CD4-positive, alpha-beta memory T cell (primary cell): ENCODE results near the gene CDC27. TPM values are rescaled to one million over a fixed set of nuclear protein-coding genes. Genes with fewer than 3 reads are reported as not detected.
A peak's percentile ranks its signal among the peaks of the same experiment; 100 is the strongest.
"Not testable (repeated sequence)": the region's sequence is repeated elsewhere in the genome, so short reads cannot be mapped to it uniquely, and the experiment has no call there.

Experiments used
- CTCF ChIA-PET: fragments of 350-600 bp; sonication (Branson Sonifier 250); formaldehyde crosslinking; loops from one replicate; lab custom pipeline; 2021; ENCODE audit warnings: inconsistent platforms; ENCODE audit not compliant: partially characterized antibody; lab: Charles Lee
- POLR2A ChIA-PET: fragments of 350-600 bp; sonication (Branson Sonifier 250); formaldehyde crosslinking; loops from one replicate; lab custom pipeline; 2021; ENCODE audit not compliant: partially characterized antibody; lab: Charles Lee
- DNase-seq, 5 donors: peaks; one replicate each; pipeline versions ENCODE4 v3.0.0 to v3.0.0-alpha.2; 2020 to 2022; ENCODE audit warnings: mixed read lengths in 1 of 5
- H3K27ac ChIP-seq: one replicate; pipeline ENCODE4 v1.7.0; 2013; ENCODE audit warnings: low read depth, low read length
- H3K27me3 ChIP-seq: 2 replicates; pipeline ENCODE4 v1.7.0; 2013; ENCODE audit warnings: mild to moderate bottlenecking, low read length, moderate library complexity; ENCODE audit not compliant: insufficient read depth
- H3K36me3 ChIP-seq: 2 replicates; pipeline ENCODE4 v1.7.0; 2013; ENCODE audit warnings: mild to moderate bottlenecking, low read length, moderate library complexity; ENCODE audit not compliant: insufficient read depth
- H3K4me1 ChIP-seq: 2 replicates; pipeline ENCODE4 v1.7.0; 2013; ENCODE audit warnings: mild to moderate bottlenecking, low read length, moderate library complexity; ENCODE audit not compliant: insufficient read depth
- H3K4me3 ChIP-seq, 2 donors: one replicate each; pipeline ENCODE4 v1.7.0; 2013; ENCODE audit warnings: low read length in 2 of 2, mild to moderate bottlenecking in 1 of 2
- H3K9me3 ChIP-seq, 2 donors: one replicate each; pipeline ENCODE4 v1.7.0; 2013; ENCODE audit warnings: low read length in 2 of 2, control low read depth in 1 of 2; ENCODE audit not compliant: control insufficient read depth in 1 of 2
- H3K27ac Mint-ChIP-seq, 7 donors: one replicate each; pipeline ENCODE4 v1.8.0; 2020 to 2021; ENCODE audit warnings: mixed read lengths in 7 of 7, mild to moderate bottlenecking in 6 of 7, inconsistent platforms in 3 of 7, moderate library complexity in 3 of 7
- H3K27me3 Mint-ChIP-seq, 2 donors: one replicate each; pipeline ENCODE4 v1.8.0; 2020 to 2021; ENCODE audit warnings: mixed read lengths in 2 of 2
- H3K36me3 Mint-ChIP-seq, 2 donors: one replicate each; pipeline ENCODE4 v1.8.0; 2020 to 2021; ENCODE audit warnings: mixed read lengths in 2 of 2, inconsistent platforms in 1 of 2, mild to moderate bottlenecking in 1 of 2
- H3K4me1 Mint-ChIP-seq, 4 donors: one replicate each; pipeline ENCODE4 v1.8.0; 2020 to 2021; ENCODE audit warnings: mixed read lengths in 4 of 4, mild to moderate bottlenecking in 1 of 4
- H3K4me3 Mint-ChIP-seq, 8 donors: one replicate each; pipeline ENCODE4 v1.8.0; 2020 to 2021; ENCODE audit warnings: mixed read lengths in 8 of 8, mild to moderate bottlenecking in 7 of 8, moderate library complexity in 6 of 8, inconsistent platforms in 3 of 8
- H3K9me3 Mint-ChIP-seq, 8 donors: one replicate each; pipeline ENCODE4 v1.8.0; 2020 to 2021; ENCODE audit warnings: mixed read lengths in 8 of 8, mild to moderate bottlenecking in 5 of 8, inconsistent platforms in 3 of 8, moderate library complexity in 1 of 8
- intact Hi-C: fragments of 100-400 bp; cut with micrococcal nuclease; formaldehyde crosslinking; loops from one replicate; pipeline ENCODE4 v1.15.1; 2023
- polyA plus RNA-seq, 2 donors: library from polyadenylated mRNA; unstranded; fragments of 300-500 nt; fragmentation: Illumina TruSeq; gene quantifications; one replicate each; pipeline ENCODE4 v1.2.3, GENCODE V29; 2021
- total RNA-seq, 2 experiments: library from RNA; stranded (reverse); gene quantifications; one replicate each; pipeline ENCODE4 v1.2.3, GENCODE V29; 2021

Gene CDC27
- total and polyA plus RNA-seq, 4 experiments from 2014 or later = 60.2 to 104 (median 68.8) TPM

DNA sequence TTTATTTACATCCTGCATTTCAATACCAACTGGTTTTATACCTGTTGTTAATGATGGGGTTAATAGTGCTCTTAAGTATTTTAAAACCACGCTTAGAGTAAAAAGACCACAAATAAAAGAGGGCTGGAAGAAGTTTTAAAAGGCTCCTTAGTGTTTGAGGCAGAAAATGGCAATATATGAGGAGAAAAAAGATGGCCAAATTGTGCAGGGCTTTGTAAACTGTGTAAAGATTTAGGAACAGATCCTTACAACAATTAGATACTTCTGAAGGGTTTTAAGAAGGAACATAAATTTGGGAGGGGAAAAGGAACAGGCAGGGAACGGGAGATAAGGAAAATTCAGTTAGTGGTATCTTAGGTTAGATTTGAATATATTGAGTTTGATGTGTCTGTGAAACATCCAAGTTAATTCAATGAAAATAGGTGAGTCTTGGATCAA lies 12.7 kb downstream of the CDC27 start:
- Mint-ChIP-seq H3K4me1 (peaks cover 29 to 62% (median 38%) of the 10 kb centered on the region in 4 donors), H3K9me3 (no peaks in the 10 kb centered on the region), H3K27ac (peak overlapping the region in 3 of 7 donors; percentile 34 to 74 (median 42)), H3K27me3 (no peaks in the 10 kb centered on the region), H3K36me3 (peaks cover 37 to 45% of the 10 kb centered on the region in 2 donors), H3K4me3 (peak overlapping the region in 1 of 8 donors; percentile 31)
- no peaks in the 10 kb centered on the region for H3K27me3 ChIP-seq
- intact Hi-C loops = no loop called here
- DNase-seq = no peak
- no peak overlapping the region for H3K27ac ChIP-seq
- CTCF ChIA-PET = no interaction called here
- peaks cover 30% of the 10 kb centered on the region for H3K4me1 ChIP-seq
- POLR2A ChIA-PET = interaction anchor here (0.9 kb wide), 1 partner anchor 10 kb away, joined by 4 read pairs; no protein-coding TSS in a partner anchor
- no peak overlapping the region for H3K4me3 ChIP-seq
- H3K36me3 ChIP-seq = peaks cover 19% of the 10 kb centered on the region
- no peaks in the 10 kb centered on the region for H3K9me3 ChIP-seq

DNA sequence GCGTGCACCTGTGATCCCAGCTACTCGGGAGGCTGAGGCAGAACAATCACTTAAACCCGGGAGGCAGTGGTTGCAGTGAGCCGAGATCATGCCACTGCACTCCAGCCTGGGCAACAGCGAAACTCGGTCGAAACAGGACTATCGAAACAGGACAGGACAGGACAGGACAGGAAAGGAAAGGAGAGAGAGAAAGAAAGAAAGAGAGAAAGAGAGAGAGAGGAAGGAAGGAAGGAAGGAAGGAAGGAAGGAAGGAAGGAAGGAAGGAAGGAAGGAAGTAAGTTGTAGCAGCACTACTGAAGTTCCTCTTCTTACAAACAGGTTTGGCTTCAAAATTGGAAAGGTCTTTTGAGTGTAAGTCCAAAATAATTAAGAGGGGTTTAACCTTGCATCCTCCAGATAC lies 14.3 kb downstream of the CDC27 start:
- H3K27me3 Mint-ChIP-seq, POLR2A ChIA-PET, H3K9me3 ChIP-seq, H3K27ac ChIP-seq, intact Hi-C loops, H3K27me3 ChIP-seq, H3K27ac Mint-ChIP-seq, CTCF ChIA-PET, H3K9me3 Mint-ChIP-seq, H3K4me3 ChIP-seq, DNase-seq: not testable (repeated sequence)
- H3K4me3 Mint-ChIP-seq = peak overlapping the region in 1 of 8 donors; percentile 17
- H3K4me1 ChIP-seq = peaks cover 30% of the 10 kb centered on the region
- peaks cover 14% of the 10 kb centered on the region for H3K36me3 ChIP-seq
- peaks cover 24 to 52% (median 36%) of the 10 kb centered on the region in 4 donors for H3K4me1 Mint-ChIP-seq
- H3K36me3 Mint-ChIP-seq = peaks cover 40 to 48% of the 10 kb centered on the region in 2 donors

DNA sequence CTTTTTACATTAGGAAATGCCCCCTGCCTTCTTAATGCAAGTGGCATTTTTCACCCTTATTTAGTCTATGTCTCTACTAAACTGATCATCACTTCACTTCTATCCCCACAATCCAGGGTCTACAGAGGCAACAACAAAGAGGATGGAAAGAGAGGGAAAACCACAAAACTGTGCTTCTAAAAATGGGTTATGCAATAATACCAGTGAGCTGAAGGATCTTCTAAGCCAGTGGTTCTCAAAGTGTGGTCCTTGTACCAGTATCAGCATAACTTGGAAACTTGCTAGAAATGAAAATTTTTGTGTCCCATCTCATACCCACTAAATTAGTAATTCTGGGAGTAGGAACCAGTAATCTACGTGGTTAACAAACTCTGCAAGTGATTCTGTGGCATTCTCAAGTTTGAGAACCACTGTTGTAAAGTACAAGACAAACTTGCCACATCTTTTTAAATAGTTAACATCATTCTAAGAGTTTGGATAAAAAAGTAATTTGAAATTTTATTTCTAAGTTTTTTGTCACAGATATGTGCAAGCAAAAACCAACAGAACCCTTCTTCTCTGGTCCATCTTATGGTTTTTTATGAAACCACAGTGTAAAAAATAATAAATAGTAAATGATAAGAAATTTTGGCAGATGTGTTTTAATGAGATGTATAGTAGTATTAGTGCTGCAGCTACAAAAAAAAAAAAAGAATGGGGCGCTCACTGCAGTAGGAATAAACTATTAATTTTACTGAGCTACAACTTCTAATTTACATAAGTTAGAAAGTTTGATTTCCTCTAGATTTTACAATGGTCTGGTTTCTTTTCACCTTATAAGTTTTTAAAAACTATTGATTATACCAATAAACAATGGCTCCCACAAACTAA lies 16.2 kb downstream of the CDC27 start:
- Mint-ChIP-seq H3K27ac (peak overlapping the region in 4 of 7 donors; percentile 4 to 84 (median 40)), H3K9me3 (no peaks in the 10 kb centered on the region), H3K27me3 (no peaks in the 10 kb centered on the region), H3K36me3 (peaks cover 38 to 52% of the 10 kb centered on the region in 2 donors), H3K4me1 (peaks cover 22 to 48% (median 31%) of the 10 kb centered on the region in 4 donors), H3K4me3 (no peak overlapping the region)
- no peaks in the 10 kb centered on the region for H3K27me3 ChIP-seq
- H3K9me3 ChIP-seq = no peaks in the 10 kb centered on the region
- H3K36me3 ChIP-seq = peaks cover 12% of the 10 kb centered on the region
- no peak overlapping the region for H3K27ac ChIP-seq
- DNase-seq = no peak
- intact Hi-C loops = no loop called here
- peaks cover 28% of the 10 kb centered on the region for H3K4me1 ChIP-seq
- POLR2A ChIA-PET = interaction anchor here (1.4 kb wide), 1 partner anchor 32 kb away, joined by 5 read pairs; no protein-coding TSS in a partner anchor
- CTCF ChIA-PET = no interaction called here
- H3K4me3 ChIP-seq = no peak overlapping the region

DNA sequence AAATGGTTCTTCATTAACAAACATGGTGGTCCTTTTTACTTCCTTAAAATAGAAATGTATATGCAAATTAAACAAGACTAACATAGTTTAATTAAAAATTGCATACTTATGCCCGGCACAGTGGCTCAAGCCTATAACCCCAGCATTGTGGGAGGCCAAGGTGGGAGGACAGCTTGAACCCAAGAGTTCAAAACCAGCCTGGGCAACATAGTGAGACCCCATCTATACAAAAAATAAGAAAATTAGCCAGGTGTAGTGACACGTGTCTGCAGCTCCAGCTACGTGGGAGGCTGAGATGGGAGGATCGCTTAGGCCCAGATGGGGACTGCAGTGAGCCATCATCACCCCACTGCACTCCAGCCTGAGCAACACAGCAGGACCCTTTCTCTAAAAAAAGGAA lies 18.4 kb downstream of the CDC27 start:
- H3K27me3 Mint-ChIP-seq = no peaks in the 10 kb centered on the region
- H3K4me1 Mint-ChIP-seq = peaks cover 14 to 33% (median 24%) of the 10 kb centered on the region in 4 donors
- DNase-seq = no peak
- peak overlapping the region in 2 of 7 donors; percentile 48 to 53 for H3K27ac Mint-ChIP-seq
- Histone ChIP-seq H3K27ac (no peak overlapping the region), H3K27me3 (no peaks in the 10 kb centered on the region), H3K4me1 (peaks cover 16% of the 10 kb centered on the region), H3K4me3 (no peak overlapping the region), H3K9me3 (no peaks in the 10 kb centered on the region), H3K36me3 (peaks cover 11% of the 10 kb centered on the region)
- peaks cover 41 to 54% of the 10 kb centered on the region in 2 donors for H3K36me3 Mint-ChIP-seq
- intact Hi-C loops = no loop called here
- POLR2A ChIA-PET = no interaction called here
- CTCF ChIA-PET = no interaction called here
- no peak overlapping the region for H3K4me3 Mint-ChIP-seq
- H3K9me3 Mint-ChIP-seq = no peaks in the 10 kb centered on the region

DNA sequence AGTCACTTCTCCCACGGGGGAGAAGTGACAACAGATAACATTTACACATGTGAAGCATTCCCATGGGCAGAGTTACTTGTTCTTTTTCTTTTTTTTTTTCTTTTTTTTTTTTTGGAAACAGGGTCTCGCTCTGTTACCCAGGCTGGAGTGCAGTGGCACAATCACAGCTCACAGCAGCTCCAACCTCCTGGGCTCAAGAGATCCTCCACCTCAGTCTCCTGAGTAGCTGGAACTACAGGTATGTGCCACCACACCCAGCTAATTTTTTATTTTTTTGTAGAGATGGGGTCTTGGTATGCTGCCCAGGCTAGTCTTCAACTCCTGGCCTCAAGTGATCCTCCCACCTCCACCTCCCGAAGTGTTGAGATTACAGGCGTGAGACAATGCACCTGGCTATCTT lies 20.2 kb downstream of the CDC27 start:
- POLR2A ChIA-PET, H3K9me3 Mint-ChIP-seq, H3K4me3 ChIP-seq, intact Hi-C loops, DNase-seq, H3K27me3 ChIP-seq, H3K27ac ChIP-seq, H3K27me3 Mint-ChIP-seq, H3K4me3 Mint-ChIP-seq, H3K27ac Mint-ChIP-seq, H3K9me3 ChIP-seq, H3K4me1 ChIP-seq: not testable (repeated sequence)
- Mint-ChIP-seq H3K4me1 (peaks cover 11 to 22% (median 17%) of the 10 kb centered on the region in 4 donors), H3K36me3 (peaks cover 33 to 61% of the 10 kb centered on the region in 2 donors)
- peaks cover 11% of the 10 kb centered on the region for H3K36me3 ChIP-seq
- CTCF ChIA-PET = interaction anchor here (0.7 to 1.7 kb wide), 3 partner anchors 61 to 778 kb away, joined by 3 to 9 read pairs (median 3); no protein-coding TSS in a partner anchor

DNA sequence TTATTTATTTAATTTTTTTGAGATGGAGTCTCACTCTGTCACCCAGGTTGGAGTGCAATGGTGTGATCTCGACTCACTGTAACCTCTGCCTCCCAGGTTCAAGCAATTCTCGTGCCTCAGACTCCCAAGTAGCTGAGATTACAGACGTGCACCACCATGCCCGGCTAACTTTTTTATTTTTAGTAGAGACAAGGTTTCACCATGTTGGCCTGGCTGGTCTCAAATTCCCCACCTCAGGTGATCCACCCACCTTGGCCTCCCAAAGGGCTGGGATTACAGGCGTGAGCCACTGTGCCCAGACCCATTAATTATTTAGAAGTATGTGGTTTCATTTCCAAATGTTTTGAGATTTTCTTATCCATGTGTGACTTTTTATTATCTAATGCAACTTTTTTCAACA lies 22.2 kb downstream of the CDC27 start:
- DNase-seq, H3K4me3 Mint-ChIP-seq, intact Hi-C loops, H3K4me1 ChIP-seq, H3K27ac ChIP-seq, H3K9me3 Mint-ChIP-seq, H3K27me3 Mint-ChIP-seq, H3K27ac Mint-ChIP-seq, H3K27me3 ChIP-seq, H3K9me3 ChIP-seq, H3K4me3 ChIP-seq, CTCF ChIA-PET: not testable (repeated sequence)
- Mint-ChIP-seq H3K36me3 (peaks cover 36 to 65% of the 10 kb centered on the region in 2 donors), H3K4me1 (peaks cover 14 to 27% (median 20%) of the 10 kb centered on the region in 4 donors)
- POLR2A ChIA-PET = interaction anchor here (0.6 kb wide), 1 partner anchor 32 kb away, joined by 4 read pairs; no protein-coding TSS in a partner anchor
- H3K36me3 ChIP-seq = peaks cover 11% of the 10 kb centered on the region

DNA sequence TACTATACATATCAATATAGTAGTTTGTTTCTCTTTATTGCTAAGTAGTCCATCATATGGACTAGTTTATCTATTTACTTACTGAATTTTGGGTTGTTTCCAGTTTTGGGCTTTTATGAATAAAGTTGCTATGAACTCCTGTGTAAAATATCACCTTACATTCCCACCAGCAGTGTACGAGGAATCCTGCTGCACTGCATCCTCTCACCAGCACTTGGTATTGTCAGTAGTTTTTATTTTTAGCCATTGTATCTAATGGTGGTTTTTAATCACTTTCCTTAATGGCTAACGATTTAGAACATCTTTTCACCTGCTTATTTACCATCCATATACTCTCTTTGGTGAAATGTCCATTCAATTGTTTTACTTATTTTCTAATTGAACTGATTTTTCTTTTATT lies 24.0 kb downstream of the CDC27 start:
- CTCF ChIA-PET = no interaction called here
- Histone ChIP-seq H3K36me3 (peaks cover 11% of the 10 kb centered on the region), H3K9me3 (no peaks in the 10 kb centered on the region), H3K27me3 (no peaks in the 10 kb centered on the region), H3K4me1 (no peaks in the 10 kb centered on the region), H3K27ac (no peak overlapping the region), H3K4me3 (no peak overlapping the region)
- no peak for DNase-seq
- Mint-ChIP-seq H3K9me3 (no peaks in the 10 kb centered on the region), H3K27ac (no peak overlapping the region), H3K4me3 (no peak overlapping the region), H3K36me3 (peaks cover 28 to 68% of the 10 kb centered on the region in 2 donors), H3K4me1 (peaks cover 16 to 28% (median 19%) of the 10 kb centered on the region in 4 donors), H3K27me3 (no peaks in the 10 kb centered on the region)
- POLR2A ChIA-PET = no interaction called here
- intact Hi-C loops = no loop called here
